ENCODE results near the gene ISLR. TPM values are rescaled to one million over a fixed set of nuclear protein-coding genes. Genes with fewer than 3 reads are reported as not detected.

ISLR gene
- total and polyA plus RNA-seq, 10 donors = 13.4 to 69.4 (median 24.0) TPM

DNA sequence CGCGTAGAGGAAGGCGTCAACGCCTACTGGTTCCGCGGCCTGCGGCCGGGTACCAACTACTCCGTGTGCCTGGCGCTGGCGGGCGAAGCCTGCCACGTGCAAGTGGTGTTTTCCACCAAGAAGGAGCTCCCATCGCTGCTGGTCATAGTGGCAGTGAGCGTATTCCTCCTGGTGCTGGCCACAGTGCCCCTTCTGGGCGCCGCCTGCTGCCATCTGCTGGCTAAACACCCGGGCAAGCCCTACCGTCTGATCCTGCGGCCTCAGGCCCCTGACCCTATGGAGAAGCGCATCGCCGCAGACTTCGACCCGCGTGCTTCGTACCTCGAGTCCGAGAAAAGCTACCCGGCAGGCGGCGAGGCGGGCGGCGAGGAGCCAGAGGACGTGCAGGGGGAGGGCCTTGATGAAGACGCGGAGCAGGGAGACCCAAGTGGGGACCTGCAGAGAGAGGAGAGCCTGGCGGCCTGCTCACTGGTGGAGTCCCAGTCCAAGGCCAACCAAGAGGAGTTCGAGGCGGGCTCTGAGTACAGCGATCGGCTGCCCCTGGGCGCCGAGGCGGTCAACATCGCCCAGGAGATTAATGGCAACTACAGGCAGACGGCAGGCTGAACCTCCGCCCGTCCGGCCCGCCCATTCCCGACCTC, 39.0 kb upstream of the ISLR start:
- peaks cover 14 to 80% (median 54%) of the 10 kb centered on the region in 6 donors for H3K4me1 ChIP-seq
- TF ChIP-seq POLR2AphosphoS5 (IDR thresholded peaks at IDR 0.05) (no peak), CTCF (IDR thresholded peaks at IDR 0.05 in 8 of 11, conservative IDR thresholded peaks at IDR 0.05 in 3 of 11) (peak in 10 of 11 experiments; percentile 8 to 56 (median 34)), POLR2A (IDR thresholded peaks at IDR 0.05) (no peak)
- no peaks in the 10 kb centered on the region for H3K36me3 ChIP-seq
- intact Hi-C loops (cut with DNase I; ENCODE audit: low total_unique reads) = no loop called here
- peaks cover 0 to 16% (median 0%) of the 10 kb centered on the region in 8 donors for H3K9me3 ChIP-seq
- peaks cover 6 to 96% (median 82%) of the 10 kb centered on the region in 7 donors for H3K27me3 ChIP-seq (replicated peaks in 1 of 7)
- 13 to 44% (median 28%) methylated on average over 33 to 53 of the region's 53 CpGs for WGBS, 5 donors
- DNase-seq = no peak
- peak overlapping the region in 1 of 8 donors; percentile 8 for H3K4me3 ChIP-seq
- H3K27ac ChIP-seq = no peak overlapping the region

DNA sequence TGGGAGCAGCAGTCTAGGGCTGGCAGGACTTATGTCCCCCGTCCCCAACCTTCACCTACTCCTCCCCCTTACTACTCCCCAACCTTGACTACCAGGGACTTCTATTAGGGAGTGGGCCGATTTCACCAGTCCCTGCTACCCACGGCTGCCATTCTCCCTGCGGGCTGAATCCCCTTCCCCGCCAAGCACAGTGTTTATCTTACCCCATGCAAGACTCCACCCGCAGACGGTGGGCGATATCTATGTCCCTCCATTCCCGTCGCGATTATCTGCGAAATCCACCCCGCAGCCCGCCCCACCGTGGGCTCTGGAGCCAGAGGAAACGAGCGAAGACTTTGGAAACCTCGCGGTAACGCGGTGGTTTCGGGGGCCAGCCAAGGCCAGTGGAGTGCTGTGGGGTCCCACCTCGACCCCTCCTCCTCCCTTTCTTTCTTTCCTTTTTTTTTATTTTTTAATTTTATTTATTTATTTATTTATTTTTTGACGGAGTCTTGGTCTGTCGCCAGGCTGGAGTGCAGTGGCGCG, 38.4 kb upstream of the ISLR start:
- intact Hi-C loops (cut with DNase I; ENCODE audit: low total_unique reads) = no loop called here
- Histone ChIP-seq H3K4me3 (peak overlapping the region in 1 of 8 donors; percentile 67), H3K36me3 (no peaks in the 10 kb centered on the region), H3K4me1 (peaks cover 9 to 74% (median 48%) of the 10 kb centered on the region in 6 donors), H3K27me3 (replicated peaks in 1 of 7) (peaks cover 6 to 90% (median 77%) of the 10 kb centered on the region in 7 donors), H3K27ac (peak overlapping the region in 2 of 8 donors; percentile 76 to 77), H3K9me3 (peaks cover 0 to 16% (median 0%) of the 10 kb centered on the region in 8 donors)
- no peak for TF ChIP-seq CTCF (IDR thresholded peaks at IDR 0.05 in 8 of 11, conservative IDR thresholded peaks at IDR 0.05 in 3 of 11)
- no peak for TF ChIP-seq POLR2A (IDR thresholded peaks at IDR 0.05)
- TF ChIP-seq POLR2AphosphoS5 (IDR thresholded peaks at IDR 0.05) = no peak
- WGBS, 5 donors = 18 to 40% (median 24%) methylated on average over 27 of the region's 27 CpGs
- DNase-seq = no peak

- TF ChIP-seq POLR2A (IDR thresholded peaks at IDR 0.05) (no peak), POLR2AphosphoS5 (IDR thresholded peaks at IDR 0.05) (no peak), CTCF (IDR thresholded peaks at IDR 0.05 in 8 of 11, conservative IDR thresholded peaks at IDR 0.05 in 3 of 11) (no peak)
- DNase-seq = peak; percentile 74
- Histone ChIP-seq H3K4me1 (peaks cover 8 to 61% (median 39%) of the 10 kb centered on the region in 6 donors), H3K36me3 (no peaks in the 10 kb centered on the region), H3K27ac (peak overlapping the region in 5 of 8 donors; percentile 73 to 81 (median 77)), H3K9me3 (peaks cover 0 to 16% (median 0%) of the 10 kb centered on the region in 8 donors), H3K4me3 (peak overlapping the region; percentile 12 to 67 (median 39)), H3K27me3 (replicated peaks in 1 of 7) (peaks cover 4 to 77% (median 63%) of the 10 kb centered on the region in 7 donors)
- WGBS, 5 donors = 1 to 5% (median 2%) methylated on average over 15 to 26 of the region's 26 CpGs
- intact Hi-C loops (cut with DNase I; ENCODE audit: low total_unique reads) = no loop called here
These were observed 37.0 kb upstream of the ISLR start for GRCh38 chr15:74136540-74136813.

DNA sequence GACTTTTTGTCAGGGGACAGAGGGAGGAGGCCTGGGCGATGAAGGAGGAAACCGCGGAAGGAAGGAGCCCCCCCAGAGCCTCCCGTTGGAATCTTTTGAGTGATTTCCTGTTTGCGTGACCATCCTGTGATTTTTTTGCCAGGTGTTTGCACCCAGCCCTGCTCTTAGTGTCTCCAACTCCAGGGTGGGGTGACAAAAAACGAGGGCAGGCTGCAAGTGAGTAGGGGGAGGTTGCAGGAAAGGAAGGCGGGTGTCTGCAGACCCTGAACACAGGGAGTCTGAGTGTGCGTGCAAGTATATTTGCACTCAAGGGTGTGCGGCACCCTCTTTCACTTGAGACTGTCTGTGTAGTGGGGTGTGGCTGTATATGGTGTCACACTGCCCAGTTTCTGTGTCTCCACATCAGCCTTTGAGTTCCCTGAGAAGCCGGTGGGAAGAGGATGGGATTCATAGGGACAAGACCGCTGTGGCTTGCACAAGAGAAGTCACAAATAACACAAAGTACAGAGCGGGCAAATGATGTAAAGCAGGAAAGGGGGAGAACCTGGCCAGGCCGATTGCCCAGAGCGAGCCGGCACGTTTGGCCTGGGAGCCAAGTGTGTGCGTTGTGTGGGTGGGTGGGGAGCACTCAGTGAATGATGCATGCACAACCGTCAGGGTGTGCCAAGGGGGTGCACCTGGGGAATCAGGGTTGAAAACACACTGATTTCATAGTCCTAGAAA, 36.5 kb upstream of the ISLR start:
- TF ChIP-seq POLR2AphosphoS5 (IDR thresholded peaks at IDR 0.05) (no peak), POLR2A (IDR thresholded peaks at IDR 0.05) (no peak), CTCF (IDR thresholded peaks at IDR 0.05 in 8 of 11, conservative IDR thresholded peaks at IDR 0.05 in 3 of 11) (no peak)
- H3K36me3 ChIP-seq = no peaks in the 10 kb centered on the region
- H3K27me3 ChIP-seq (replicated peaks in 1 of 7) = peaks cover 4 to 74% (median 58%) of the 10 kb centered on the region in 7 donors
- peak overlapping the region in 5 of 8 donors; percentile 73 to 81 (median 77) for H3K27ac ChIP-seq
- H3K4me1 ChIP-seq = peaks cover 8 to 57% (median 39%) of the 10 kb centered on the region in 6 donors
- WGBS, 5 donors = 11 to 17% (median 16%) methylated on average over 18 of the region's 18 CpGs
- peaks cover 0 to 16% (median 0%) of the 10 kb centered on the region in 8 donors for H3K9me3 ChIP-seq
- peak overlapping the region; percentile 7 to 67 (median 32) for H3K4me3 ChIP-seq
- intact Hi-C loops (cut with DNase I; ENCODE audit: low total_unique reads) = no loop called here
- no peak for DNase-seq
